ENCODE results near the gene LDLRAP1.
A peak's percentile ranks its signal among the peaks of the same experiment; 100 is the strongest.
"Not testable (repeated sequence)": the region's sequence is repeated elsewhere in the genome, so short reads cannot be mapped to it uniquely, and the experiment has no call there.

LDLRAP1 gene

GRCh38 chr1:25577134-25577920, 33.9 kb downstream of the LDLRAP1 start:
- no peak for FAIRE-seq

GRCh38 chr1:25579292-25580252, 36.2 kb downstream of the LDLRAP1 start:
- no peak for FAIRE-seq

GRCh38 chr1:25580927-25581326, 37.5 kb downstream of the LDLRAP1 start:
- no peak for FAIRE-seq

GRCh38 chr1:25581764-25582163, 38.4 kb downstream of the LDLRAP1 start:
- FAIRE-seq: no peak

GRCh38 chr1:25583519-25584370, 40.3 kb downstream of the LDLRAP1 start:
- FAIRE-seq: no peak

GRCh38 chr1:25586181-25586588, 42.8 kb downstream of the LDLRAP1 start:
- FAIRE-seq: no peak

- FAIRE-seq: no peak
Observed at GRCh38 chr1:25587290-25587689, 43.9 kb downstream of the LDLRAP1 start.

GRCh38 chr1:25588224-25588623, 44.8 kb downstream of the LDLRAP1 start:
- not testable (repeated sequence) for FAIRE-seq

- FAIRE-seq: not testable (repeated sequence)
Observed at GRCh38 chr1:25588786-25589185, 45.4 kb downstream of the LDLRAP1 start.

GRCh38 chr1:25590096-25590824, 46.9 kb downstream of the LDLRAP1 start:
- FAIRE-seq: no peak

- FAIRE-seq: no peak
Observed at GRCh38 chr1:25593861-25594260, 50.5 kb downstream of the LDLRAP1 start.

GRCh38 chr1:25594971-25595370, 51.6 kb downstream of the LDLRAP1 start:
- FAIRE-seq: no peak

GRCh38 chr1:25596641-25597040, 53.2 kb downstream of the LDLRAP1 start:
- not testable (repeated sequence) for FAIRE-seq

- FAIRE-seq: no peak
Observed at GRCh38 chr1:25598879-25599278, 55.5 kb downstream of the LDLRAP1 start.

GRCh38 chr1:25599969-25600610, 56.7 kb downstream of the LDLRAP1 start:
- no peak for FAIRE-seq

GRCh38 chr1:25600971-25601699, 57.7 kb downstream of the LDLRAP1 start:
- FAIRE-seq: not testable (repeated sequence)

- not testable (repeated sequence) for FAIRE-seq
Observed at GRCh38 chr1:25603779-25604538, 60.6 kb downstream of the LDLRAP1 start.

GRCh38 chr1:25607123-25607522, 63.7 kb downstream of the LDLRAP1 start:
- no peak for FAIRE-seq

- peak; percentile 92 for FAIRE-seq
Observed at GRCh38 chr1:25608488-25609178, 65.2 kb downstream of the LDLRAP1 start.

Measured in endometrium (tissue), 2 donors.